ENCODE results near the gene CTNNBL1. TPM values are rescaled to one million over a fixed set of nuclear protein-coding genes. Genes with fewer than 3 reads are reported as not detected.

The CTNNBL1 gene
- total RNA-seq, 1 experiment from 2014 or later: 55.4 TPM

- Histone ChIP-seq H3K4me2 (ENCODE audit: low read length) (no peak overlapping the region), H3K27ac (ENCODE audit: low read depth, low read length) (no peak overlapping the region), H3K9me3 (ENCODE audit: control insufficient read depth in 1 of 2, insufficient read depth in 1 of 2, low read depth in 1 of 2, low read length in 2 of 2) (no peaks in the 10 kb centered on the region), H3K4me1 (ENCODE audit: control insufficient read depth in 1 of 2, insufficient read depth in 2 of 2, low read length in 2 of 2) (no peaks in the 10 kb centered on the region), H3K79me2 (ENCODE audit: insufficient read depth, low read length) (no peaks in the 10 kb centered on the region), H3K9ac (ENCODE audit: low read length) (no peak overlapping the region), H3K36me3 (ENCODE audit: control insufficient read depth in 1 of 2, insufficient read depth in 2 of 2, low read length in 2 of 2) (no peaks in the 10 kb centered on the region), H3K9me2 (ENCODE audit: insufficient read depth) (no peaks in the 10 kb centered on the region), H4K20me1 (ENCODE audit: insufficient read depth) (no peaks in the 10 kb centered on the region), H3K4me3 (replicated peaks in 1 of 2; ENCODE audit: low read depth in 1 of 2, low read length in 2 of 2) (no peak overlapping the region), H2AFZ (ENCODE audit: low read depth, low read length, poor library complexity, severe bottlenecking) (no peak overlapping the region), H3K27me3 (ENCODE audit: insufficient read depth, low read length) (peaks cover 15% of the 10 kb centered on the region; the same call in 1 of the 2 replicates)
- ATAC-seq (no peak), DNase-seq (ENCODE audit: low read depth, low spot score) (no peak)
- RAD21 ChIA-PET (ENCODE audit: low non-redundant PET in 1 of 2, low total read pairs in 2 of 2, uncharacterized antibody in 2 of 2, unreplicated experiment in 2 of 2): no interaction called here
- POLR2A ChIA-PET: no interaction called here
- intact Hi-C loops (cut with micrococcal nuclease): loop anchor here (10.0 kb wide), 1 partner anchor 244 kb away; no protein-coding TSS in a partner anchor
- no peak for TF ChIP-seq CTCF (IDR thresholded peaks at IDR 0.05 in 2 of 3, conservative IDR thresholded peaks at IDR 0.05 in 1 of 3; ENCODE audit: borderline replicate concordance in 1 of 3, insufficient read depth in 1 of 3, low read depth in 2 of 3, low read length in 2 of 3)
- no peak for TF ChIP-seq EGR1 (IDR thresholded peaks at IDR 0.05; ENCODE audit: low read depth)
- no peak for TF ChIP-seq TCF7L2 (IDR thresholded peaks at IDR 0.05; ENCODE audit: borderline replicate concordance, extremely low read depth, insufficient read depth, insufficient read length)
- TF ChIP-seq REST (IDR thresholded peaks at IDR 0.05; ENCODE audit: low read depth): no peak
- TF ChIP-seq JUND (IDR thresholded peaks at IDR 0.05): no peak
- no TSS peak for BruUV-seq (replicated peaks)
- CTCF ChIA-PET: no interaction called here
These were observed 43.2 kb upstream of the CTNNBL1 start for GRCh38 chr20:37650661-37651060.

Measured in HCT116 (cell line).